ENCODE measurements around the gene SKAP2.

The SKAP2 gene

DNA sequence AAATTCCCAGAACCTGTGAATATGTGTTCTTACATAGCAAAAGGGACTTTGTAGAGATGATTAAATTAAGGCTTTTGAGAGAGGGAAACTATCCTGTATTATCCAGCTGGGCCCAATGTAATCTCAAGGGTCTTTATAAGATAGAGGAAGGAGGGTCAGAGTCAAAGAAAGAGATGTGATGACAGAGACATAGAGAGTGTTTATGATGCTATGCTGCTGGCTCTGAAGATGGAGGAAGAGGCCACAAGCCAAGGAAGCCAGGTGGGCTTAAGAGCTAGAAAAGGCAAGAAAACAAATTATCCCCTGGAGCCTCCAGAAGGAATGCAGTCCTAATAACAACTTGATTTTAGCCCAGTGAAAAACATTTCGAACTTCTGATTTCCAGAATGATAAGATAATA, 15.3 kb upstream of the SKAP2 start:
- POLR2A ChIA-PET = no interaction called here
- CTCF ChIA-PET = no interaction called here
- H3K36me3 ChIP-seq (ENCODE audit: control insufficient read depth in 2 of 2, insufficient read depth in 1 of 2, low read length in 2 of 2) = no peaks in the 10 kb centered on the region
- TF ChIP-seq ZNF169 (tag by site-specific recombination; IDR thresholded peaks at IDR 0.05) (no peak), MEIS1 (CRISPR knock-in tag; IDR thresholded peaks at IDR 0.05; ENCODE audit: borderline replicate concordance) (no peak), ZNF184 (tag by site-specific recombination; IDR thresholded peaks at IDR 0.05) (no peak), ZNF623 (tag by site-specific recombination; IDR thresholded peaks at IDR 0.05) (no peak)
- TF ChIP-seq, protein P1, sequence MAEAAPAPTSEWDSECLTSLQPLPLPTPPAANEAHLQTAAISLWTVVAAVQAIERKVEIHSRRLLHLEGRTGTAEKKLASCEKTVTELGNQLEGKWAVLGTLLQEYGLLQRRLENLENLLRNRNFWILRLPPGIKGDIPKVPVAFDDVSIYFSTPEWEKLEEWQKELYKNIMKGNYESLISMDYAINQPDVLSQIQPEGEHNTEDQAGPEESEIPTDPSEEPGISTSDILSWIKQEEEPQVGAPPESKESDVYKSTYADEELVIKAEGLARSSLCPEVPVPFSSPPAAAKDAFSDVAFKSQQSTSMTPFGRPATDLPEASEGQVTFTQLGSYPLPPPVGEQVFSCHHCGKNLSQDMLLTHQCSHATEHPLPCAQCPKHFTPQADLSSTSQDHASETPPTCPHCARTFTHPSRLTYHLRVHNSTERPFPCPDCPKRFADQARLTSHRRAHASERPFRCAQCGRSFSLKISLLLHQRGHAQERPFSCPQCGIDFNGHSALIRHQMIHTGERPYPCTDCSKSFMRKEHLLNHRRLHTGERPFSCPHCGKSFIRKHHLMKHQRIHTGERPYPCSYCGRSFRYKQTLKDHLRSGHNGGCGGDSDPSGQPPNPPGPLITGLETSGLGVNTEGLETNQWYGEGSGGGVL (tag by site-specific recombination; IDR thresholded peaks at IDR 0.05) = no peak
- no peaks in the 10 kb centered on the region for H3K4me1 ChIP-seq (ENCODE audit: control insufficient read depth, insufficient read depth, low read length)
- H3K9me3 ChIP-seq (ENCODE audit: control insufficient read depth, insufficient read depth, low read depth, low read length) = no peaks in the 10 kb centered on the region
- no peak overlapping the region for H3K4me3 ChIP-seq (ENCODE audit: low read depth, low read length)
- no peak overlapping the region for H3K27ac ChIP-seq (ENCODE audit: extremely low read depth, low read depth, low read length)

DNA sequence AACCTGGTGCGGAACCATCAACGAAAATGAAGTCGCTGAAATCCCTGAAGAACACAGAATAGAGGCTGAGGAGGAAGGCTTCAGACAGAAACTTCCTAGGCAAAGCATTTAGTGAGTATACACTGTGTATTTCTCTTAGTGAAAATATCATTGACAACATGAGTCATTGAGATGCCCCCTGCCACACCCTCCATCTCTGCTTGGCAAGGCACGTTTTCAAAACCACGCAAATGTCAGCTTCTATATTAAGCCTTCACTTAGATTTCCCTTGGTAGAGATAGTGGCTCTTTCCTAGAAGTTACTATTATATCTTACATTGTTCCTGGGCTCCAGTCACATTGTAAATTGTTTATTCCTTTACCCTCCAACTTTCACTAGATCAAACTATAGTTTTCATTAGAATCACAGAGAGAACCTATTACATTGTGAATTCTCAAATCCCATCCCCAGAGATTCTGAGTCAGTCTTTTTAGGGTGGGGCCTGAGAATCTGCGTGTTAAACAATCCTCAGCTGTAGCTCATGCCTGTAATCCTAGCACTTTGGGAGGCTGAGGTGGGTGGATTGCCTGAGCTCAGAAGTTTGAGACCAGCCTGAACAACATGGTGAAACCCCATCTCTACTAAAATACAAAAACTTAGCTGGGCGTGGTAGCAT, 4.6 kb upstream of the SKAP2 start:
- H3K27ac ChIP-seq (ENCODE audit: extremely low read depth, low read depth, low read length) = no peak overlapping the region
- POLR2A ChIA-PET = interaction anchor here (1.1 kb wide), 1 partner anchor 164 kb away, joined by 3 read pairs; no protein-coding TSS in a partner anchor
- H3K9me3 ChIP-seq (ENCODE audit: control insufficient read depth, insufficient read depth, low read depth, low read length) = no peaks in the 10 kb centered on the region
- H3K4me1 ChIP-seq (ENCODE audit: control insufficient read depth, insufficient read depth, low read length) = no peaks in the 10 kb centered on the region
- CTCF ChIA-PET = no interaction called here
- H3K4me3 ChIP-seq (ENCODE audit: low read depth, low read length) = no peak overlapping the region
- H3K36me3 ChIP-seq (ENCODE audit: control insufficient read depth in 2 of 2, insufficient read depth in 1 of 2, low read length in 2 of 2) = no peaks in the 10 kb centered on the region
- TF ChIP-seq SETDB1 (IDR thresholded peaks at IDR 0.05; ENCODE audit: insufficient read length, low read length) (no peak), ZNF23 (tag by site-specific recombination; IDR thresholded peaks at IDR 0.05; ENCODE audit: borderline replicate concordance) (no peak), PRDM10 (tag by site-specific recombination; IDR thresholded peaks at IDR 0.05) (no peak), ZNF560 (tag by site-specific recombination; IDR thresholded peaks at IDR 0.05; ENCODE audit: borderline replicate concordance) (no peak), ZNF169 (tag by site-specific recombination; IDR thresholded peaks at IDR 0.05) (no peak), ZNF548 (tag by site-specific recombination; IDR thresholded peaks at IDR 0.05) (no peak)
- TF ChIP-seq, protein P2, sequence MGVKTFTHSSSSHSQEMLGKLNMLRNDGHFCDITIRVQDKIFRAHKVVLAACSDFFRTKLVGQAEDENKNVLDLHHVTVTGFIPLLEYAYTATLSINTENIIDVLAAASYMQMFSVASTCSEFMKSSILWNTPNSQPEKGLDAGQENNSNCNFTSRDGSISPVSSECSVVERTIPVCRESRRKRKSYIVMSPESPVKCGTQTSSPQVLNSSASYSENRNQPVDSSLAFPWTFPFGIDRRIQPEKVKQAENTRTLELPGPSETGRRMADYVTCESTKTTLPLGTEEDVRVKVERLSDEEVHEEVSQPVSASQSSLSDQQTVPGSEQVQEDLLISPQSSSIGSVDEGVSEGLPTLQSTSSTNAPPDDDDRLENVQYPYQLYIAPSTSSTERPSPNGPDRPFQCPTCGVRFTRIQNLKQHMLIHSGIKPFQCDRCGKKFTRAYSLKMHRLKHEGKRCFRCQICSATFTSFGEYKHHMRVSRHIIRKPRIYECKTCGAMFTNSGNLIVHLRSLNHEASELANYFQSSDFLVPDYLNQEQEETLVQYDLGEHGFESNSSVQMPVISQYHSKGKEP (tag by site-specific recombination; IDR thresholded peaks at IDR 0.05) = no peak
- TF ChIP-seq, protein P3, sequence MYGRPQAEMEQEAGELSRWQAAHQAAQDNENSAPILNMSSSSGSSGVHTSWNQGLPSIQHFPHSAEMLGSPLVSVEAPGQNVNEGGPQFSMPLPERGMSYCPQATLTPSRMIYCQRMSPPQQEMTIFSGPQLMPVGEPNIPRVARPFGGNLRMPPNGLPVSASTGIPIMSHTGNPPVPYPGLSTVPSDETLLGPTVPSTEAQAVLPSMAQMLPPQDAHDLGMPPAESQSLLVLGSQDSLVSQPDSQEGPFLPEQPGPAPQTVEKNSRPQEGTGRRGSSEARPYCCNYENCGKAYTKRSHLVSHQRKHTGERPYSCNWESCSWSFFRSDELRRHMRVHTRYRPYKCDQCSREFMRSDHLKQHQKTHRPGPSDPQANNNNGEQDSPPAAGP (tag by site-specific recombination; IDR thresholded peaks at IDR 0.05) = no peak

DNA sequence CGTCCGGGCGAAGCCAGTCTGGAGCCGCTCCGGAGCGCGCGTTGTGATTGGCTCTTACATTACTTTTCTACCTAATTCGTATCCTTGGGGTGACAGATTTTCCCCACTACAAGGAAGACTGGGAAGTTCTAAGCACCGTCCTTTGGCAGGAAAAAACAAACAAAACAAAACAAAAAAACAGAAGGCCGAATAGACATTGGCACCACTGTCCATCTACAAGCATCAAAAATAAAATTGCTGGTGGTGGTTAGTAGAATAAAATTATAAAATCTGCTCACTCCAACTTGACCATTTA, 651 bp upstream of the SKAP2 start:
- no peaks in the 10 kb centered on the region for H3K36me3 ChIP-seq (ENCODE audit: control insufficient read depth in 2 of 2, insufficient read depth in 1 of 2, low read length in 2 of 2)
- no peaks in the 10 kb centered on the region for H3K9me3 ChIP-seq (ENCODE audit: control insufficient read depth, insufficient read depth, low read depth, low read length)
- H3K4me1 ChIP-seq (ENCODE audit: control insufficient read depth, insufficient read depth, low read length) = peaks cover 13% of the 10 kb centered on the region
- H3K27ac ChIP-seq (ENCODE audit: extremely low read depth, low read depth, low read length) = peak overlapping the region; percentile 76
- CTCF ChIA-PET = no interaction called here
- POLR2A ChIA-PET = interaction anchor here (0.7 to 2.0 kb wide), 6 partner anchors 9 to 291 kb away, joined by 3 to 19 read pairs (median 8); partner anchors contain the start of genes HOXA1, HOXA4 and HOXA7
- TF ChIP-seq SP2 (tag by site-specific recombination; IDR thresholded peaks at IDR 0.05) = no peak
- peak; percentile 2; the same call in 1 of the 2 replicates for TF ChIP-seq ZNF2 (tag by site-specific recombination; IDR thresholded peaks at IDR 0.05)
- TF ChIP-seq, protein P4, sequence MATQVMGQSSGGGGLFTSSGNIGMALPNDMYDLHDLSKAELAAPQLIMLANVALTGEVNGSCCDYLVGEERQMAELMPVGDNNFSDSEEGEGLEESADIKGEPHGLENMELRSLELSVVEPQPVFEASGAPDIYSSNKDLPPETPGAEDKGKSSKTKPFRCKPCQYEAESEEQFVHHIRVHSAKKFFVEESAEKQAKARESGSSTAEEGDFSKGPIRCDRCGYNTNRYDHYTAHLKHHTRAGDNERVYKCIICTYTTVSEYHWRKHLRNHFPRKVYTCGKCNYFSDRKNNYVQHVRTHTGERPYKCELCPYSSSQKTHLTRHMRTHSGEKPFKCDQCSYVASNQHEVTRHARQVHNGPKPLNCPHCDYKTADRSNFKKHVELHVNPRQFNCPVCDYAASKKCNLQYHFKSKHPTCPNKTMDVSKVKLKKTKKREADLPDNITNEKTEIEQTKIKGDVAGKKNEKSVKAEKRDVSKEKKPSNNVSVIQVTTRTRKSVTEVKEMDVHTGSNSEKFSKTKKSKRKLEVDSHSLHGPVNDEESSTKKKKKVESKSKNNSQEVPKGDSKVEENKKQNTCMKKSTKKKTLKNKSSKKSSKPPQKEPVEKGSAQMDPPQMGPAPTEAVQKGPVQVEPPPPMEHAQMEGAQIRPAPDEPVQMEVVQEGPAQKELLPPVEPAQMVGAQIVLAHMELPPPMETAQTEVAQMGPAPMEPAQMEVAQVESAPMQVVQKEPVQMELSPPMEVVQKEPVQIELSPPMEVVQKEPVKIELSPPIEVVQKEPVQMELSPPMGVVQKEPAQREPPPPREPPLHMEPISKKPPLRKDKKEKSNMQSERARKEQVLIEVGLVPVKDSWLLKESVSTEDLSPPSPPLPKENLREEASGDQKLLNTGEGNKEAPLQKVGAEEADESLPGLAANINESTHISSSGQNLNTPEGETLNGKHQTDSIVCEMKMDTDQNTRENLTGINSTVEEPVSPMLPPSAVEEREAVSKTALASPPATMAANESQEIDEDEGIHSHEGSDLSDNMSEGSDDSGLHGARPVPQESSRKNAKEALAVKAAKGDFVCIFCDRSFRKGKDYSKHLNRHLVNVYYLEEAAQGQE (tag by site-specific recombination; IDR thresholded peaks at IDR 0.05) = no peak
- no peak for TF ChIP-seq ZNF211 (tag by site-specific recombination; IDR thresholded peaks at IDR 0.05; ENCODE audit: low read depth)
- 0 out of 2 replicates have a peak, but pooled peaks have one; percentile 2 for TF ChIP-seq ZBTB17 (tag by site-specific recombination; IDR thresholded peaks at IDR 0.05)
- TF ChIP-seq ZNF600 (tag by site-specific recombination; IDR thresholded peaks at IDR 0.05) = peak; percentile 43; the same call in 1 of the 2 replicates
- TF ChIP-seq ZNF335 (tag by site-specific recombination; conservative IDR thresholded peaks at IDR 0.05) = 0 out of 2 replicates have a peak, but pooled peaks have one; percentile 37
- H3K4me3 ChIP-seq (ENCODE audit: low read depth, low read length) = peak overlapping the region; percentile 52
